Testis (tissue), 2 donors: ENCODE results near the gene HBD.

Experiments
- CTCF ChIP-seq, 3 experiments: fragments of 450-650 bp in 2 of 3; fragments of 200-600 bp in 1 of 3; sonication (generic) in 1 of 3; IDR thresholded peaks; one replicate each; pipeline ENCODE4 v1.5.1; 2016 to 2019; ENCODE audit warnings: antibody characterized with exemption in 3 of 3, mild to moderate bottlenecking in 2 of 3, moderate library complexity in 1 of 3
- POLR2A ChIP-seq: fragments of 450-650 bp; IDR thresholded peaks from one replicate; pipeline ENCODE4 v1.6.1; 2017; ENCODE audit warnings: antibody characterized with exemption, mild to moderate bottlenecking, moderate library complexity

- TF ChIP-seq POLR2A (no peak), CTCF (IDR thresholded peaks at IDR 0.05) (no peak)
Measured at GRCh38 chr11:5242208-5242607, 7.9 kb upstream of the HBD start.
